Body of pancreas (tissue), 4 donors: Measurements from ENCODE around the gene SCYGR4.

ENCODE experiments used
- CTCF ChIP-seq, 7 experiments: fragments of 450-650 bp in 4 of 7; fragments of 200-600 bp in 3 of 7; sonication (generic) in 3 of 7; IDR thresholded peaks; one replicate each; pipeline ENCODE4 v1.5.1; 2016 to 2019; ENCODE audit warnings: antibody characterized with exemption in 7 of 7
- POLR2A ChIP-seq, 3 donors: fragments of 450-650 bp; IDR thresholded peaks; one replicate each; pipeline ENCODE4 v1.6.1; 2016; ENCODE audit warnings: antibody characterized with exemption in 3 of 3, mild to moderate bottlenecking in 2 of 3

GRCh38 chr2:227615906-227616305 is 1.4 kb upstream of the SCYGR4 start:
- TF ChIP-seq CTCF (IDR thresholded peaks at IDR 0.05) = no peak
- TF ChIP-seq POLR2A (IDR thresholded peaks at IDR 0.05) = no peak
